GM23338 (cell line): Measurements from ENCODE around the gene C2orf42.

Experiments
- CREB1 ChIP-seq: fragments of 250-450 bp; sonication (Bioruptor Pico); IDR thresholded peaks from 2 replicates; pipeline ENCODE4 v1.5.0; 2020; ENCODE audit warnings: low read depth, mild to moderate bottlenecking, moderate library complexity
- EZH2 ChIP-seq: fragments of 200-600 bp; sonication (generic); IDR thresholded peaks from one replicate; pipeline ENCODE4 v1.8.0; 2017; ENCODE audit warnings: antibody characterized with exemption, mild to moderate bottlenecking, low read depth; ENCODE audit not compliant: unreplicated experiment
- JUNB ChIP-seq: IDR thresholded peaks from one replicate; pipeline ENCODE4 v1.6.1; 2016; ENCODE audit warnings: antibody characterized with exemption; ENCODE audit not compliant: unreplicated experiment
- POLR2AphosphoS5 ChIP-seq: IDR thresholded peaks from 2 replicates; pipeline ENCODE4 v1.6.1; 2016; ENCODE audit warnings: antibody characterized with exemption, low read depth
- REST ChIP-seq: IDR thresholded peaks from one replicate; pipeline ENCODE4 v1.6.1; 2018; ENCODE audit warnings: antibody characterized with exemption; ENCODE audit not compliant: unreplicated experiment
- TF ChIP-seq, protein P1 (sequence below), 2 experiments: fragments of 200-600 bp in 1 of 2; sonication (generic) in 1 of 2; conservative IDR thresholded peaks; 2 replicates each; pipeline versions ENCODE4 v1.5.1 to v1.6.1; 2016 to 2017; ENCODE audit warnings: antibody characterized with exemption in 2 of 2, low read depth in 2 of 2, mild to moderate bottlenecking in 2 of 2, moderate library complexity in 1 of 2

- TF ChIP-seq, protein P1, sequence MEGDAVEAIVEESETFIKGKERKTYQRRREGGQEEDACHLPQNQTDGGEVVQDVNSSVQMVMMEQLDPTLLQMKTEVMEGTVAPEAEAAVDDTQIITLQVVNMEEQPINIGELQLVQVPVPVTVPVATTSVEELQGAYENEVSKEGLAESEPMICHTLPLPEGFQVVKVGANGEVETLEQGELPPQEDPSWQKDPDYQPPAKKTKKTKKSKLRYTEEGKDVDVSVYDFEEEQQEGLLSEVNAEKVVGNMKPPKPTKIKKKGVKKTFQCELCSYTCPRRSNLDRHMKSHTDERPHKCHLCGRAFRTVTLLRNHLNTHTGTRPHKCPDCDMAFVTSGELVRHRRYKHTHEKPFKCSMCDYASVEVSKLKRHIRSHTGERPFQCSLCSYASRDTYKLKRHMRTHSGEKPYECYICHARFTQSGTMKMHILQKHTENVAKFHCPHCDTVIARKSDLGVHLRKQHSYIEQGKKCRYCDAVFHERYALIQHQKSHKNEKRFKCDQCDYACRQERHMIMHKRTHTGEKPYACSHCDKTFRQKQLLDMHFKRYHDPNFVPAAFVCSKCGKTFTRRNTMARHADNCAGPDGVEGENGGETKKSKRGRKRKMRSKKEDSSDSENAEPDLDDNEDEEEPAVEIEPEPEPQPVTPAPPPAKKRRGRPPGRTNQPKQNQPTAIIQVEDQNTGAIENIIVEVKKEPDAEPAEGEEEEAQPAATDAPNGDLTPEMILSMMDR (conservative IDR thresholded peaks at IDR 0.05; ENCODE audit: low read depth in 2 of 2), result no peak
- TF ChIP-seq JUNB (no peak), CREB1 (no peak), POLR2AphosphoS5 (no peak), REST (no peak), EZH2 (no peak)
Measured at GRCh38 chr2:70188460-70188859, 2.4 kb downstream of the C2orf42 start.
